GM21381 (cell line): ENCODE data around the gene CSTB.

Source experiments
- ATAC-seq: cut with Tn5 transposase; IDR thresholded peaks from one replicate; pipeline ENCODE4 v1.9.1; 2021; ENCODE audit warnings: mild to moderate bottlenecking, moderate library complexity; ENCODE audit not compliant: unreplicated experiment

CSTB gene

DNA sequence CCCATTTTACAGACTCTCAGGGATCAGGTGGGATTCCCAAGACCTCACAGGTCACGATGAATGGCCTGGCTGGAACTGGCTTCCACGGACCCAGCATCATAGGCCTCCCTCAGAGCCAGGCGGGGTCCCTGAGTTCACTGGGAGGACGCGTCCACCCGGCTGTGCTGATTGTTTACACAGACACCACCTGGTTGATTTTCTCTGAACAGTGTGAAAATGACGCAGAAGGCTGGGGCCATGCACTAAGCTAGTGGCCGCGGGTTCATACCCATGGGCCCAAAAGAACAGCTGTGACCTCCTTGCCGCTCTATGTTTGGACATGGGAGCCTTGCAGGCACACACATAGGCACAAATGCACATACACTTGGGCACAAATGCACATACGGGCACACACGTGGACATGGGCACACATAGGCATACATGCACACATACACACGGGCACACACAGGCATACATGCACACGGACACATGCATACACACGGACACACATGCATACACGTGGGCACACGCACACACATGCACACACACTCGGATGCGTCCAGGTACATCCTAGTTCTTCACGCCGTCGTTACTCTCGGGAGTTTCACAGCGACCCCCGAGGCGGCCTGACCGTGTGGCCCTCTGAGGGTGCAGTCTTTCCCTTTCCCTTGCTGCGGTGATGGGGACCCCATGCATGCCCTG, 23.2 kb downstream of the CSTB start:
- ATAC-seq, result no peak

DNA sequence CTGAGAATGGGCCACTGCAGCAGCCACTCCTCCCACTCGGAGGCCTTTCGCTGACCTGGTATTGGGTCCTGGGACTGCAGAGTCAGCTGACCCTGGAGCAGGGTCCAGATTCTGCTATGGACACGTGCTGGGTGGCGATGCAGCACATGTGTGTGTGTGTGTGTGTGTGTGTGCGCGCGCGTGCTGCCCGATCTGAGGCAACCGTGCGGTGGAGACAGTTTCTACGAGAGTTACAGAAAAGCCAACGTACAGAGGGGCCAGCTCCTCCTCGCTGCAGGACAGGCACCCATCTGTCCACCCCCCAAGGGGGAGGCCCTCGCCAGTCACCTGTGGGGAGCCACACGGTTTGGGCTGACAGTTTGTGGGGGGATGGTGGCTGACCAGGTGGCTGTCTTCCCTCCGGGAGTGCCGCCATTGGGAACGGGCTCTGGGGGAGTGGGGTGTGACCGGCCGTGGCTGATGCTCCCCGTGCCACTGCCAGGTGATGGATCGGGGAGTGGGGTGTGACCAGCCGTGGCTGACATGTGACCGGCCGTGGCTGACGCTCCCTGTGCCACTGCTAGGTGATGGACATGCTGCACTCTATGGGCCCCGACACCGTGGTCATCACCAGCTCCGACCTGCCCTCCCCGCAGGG, 24.0 kb downstream of the CSTB start:
- no peak for ATAC-seq

GRCh38 chr21:43750339-43751033, 25.6 kb downstream of the CSTB start:
- ATAC-seq, result no peak

DNA sequence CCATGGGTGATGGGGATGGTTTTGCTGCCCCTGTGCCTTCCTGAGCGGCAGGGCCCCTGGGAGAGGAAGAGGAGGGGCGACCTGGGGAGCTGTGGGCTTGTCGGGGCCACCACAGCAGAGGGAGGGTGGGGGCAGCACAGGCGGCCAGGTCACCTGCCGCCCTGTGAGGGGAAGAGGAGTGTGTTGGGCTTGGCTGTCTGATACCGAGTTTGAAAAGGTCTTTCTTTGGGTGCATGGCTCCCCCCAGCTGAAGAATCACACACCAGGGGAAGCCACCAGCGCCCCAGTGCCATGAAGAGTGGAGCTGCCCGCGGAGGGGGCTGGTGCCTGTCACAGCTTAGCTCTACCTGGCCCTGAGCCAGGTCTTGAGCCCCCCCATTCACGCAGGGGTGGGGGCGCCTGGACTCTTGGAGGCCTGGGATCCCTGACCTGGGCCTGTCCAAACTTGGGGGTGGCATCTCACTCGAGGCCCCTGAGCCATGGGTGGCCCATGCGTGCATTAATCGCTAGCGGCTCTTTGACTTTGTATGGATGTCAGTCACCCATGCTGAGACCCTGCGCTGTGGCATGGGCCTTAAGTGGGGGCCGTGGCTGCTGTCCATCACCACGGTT, 26.4 kb downstream of the CSTB start:
- no peak for ATAC-seq

GRCh38 chr21:43748622-43749021, 27.5 kb downstream of the CSTB start:
- no peak for ATAC-seq

GRCh38 chr21:43745772-43746517, 30.2 kb downstream of the CSTB start:
- ATAC-seq, result no peak

GRCh38 chr21:43744725-43745124, 31.4 kb downstream of the CSTB start:
- ATAC-seq, result no peak

GRCh38 chr21:43743947-43744346, 32.2 kb downstream of the CSTB start:
- no peak for ATAC-seq

- no peak for ATAC-seq
These were observed 34.5 kb downstream of the CSTB start for GRCh38 chr21:43741423-43742096.

GRCh38 chr21:43740497-43741156, 35.5 kb downstream of the CSTB start:
- no peak for ATAC-seq

DNA sequence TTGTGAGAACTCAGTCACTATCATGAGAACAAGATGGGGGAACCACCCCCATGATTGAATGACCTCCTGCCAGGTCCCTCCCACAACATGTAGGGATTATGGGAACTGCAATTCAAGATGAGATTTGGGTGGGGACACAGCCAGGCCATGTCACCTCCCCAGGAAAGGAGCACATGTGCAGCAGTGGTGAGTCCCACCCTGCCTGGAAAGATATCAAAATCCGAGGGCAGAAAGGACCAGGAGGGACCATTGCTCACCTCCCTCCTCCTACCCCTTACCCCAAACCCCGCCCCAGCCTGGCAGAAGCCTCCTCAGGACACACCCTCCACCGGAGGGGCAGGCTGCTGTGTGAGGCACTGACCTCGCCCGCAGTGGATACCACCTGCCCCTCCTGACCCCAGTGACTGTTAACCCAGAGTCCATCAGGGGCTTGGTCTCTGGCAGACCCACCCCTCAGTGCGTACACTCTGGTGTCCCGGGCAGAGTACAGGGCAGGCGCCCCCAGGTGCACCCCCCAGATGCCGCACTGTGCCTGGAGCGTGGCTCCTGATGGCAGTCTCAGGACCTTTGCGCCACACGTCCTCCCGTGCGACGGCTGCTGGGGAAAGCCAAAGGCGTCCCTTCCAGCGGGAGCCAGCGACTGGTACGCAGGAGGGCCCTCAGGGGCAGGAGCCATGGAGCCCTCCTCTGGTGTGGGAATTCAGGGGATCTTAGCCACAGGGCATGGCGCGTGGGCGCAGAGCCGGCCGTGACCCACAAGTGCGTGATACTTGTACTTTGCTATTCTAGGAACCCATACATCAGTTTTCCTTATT, 36.3 kb downstream of the CSTB start:
- ATAC-seq, result no peak

GRCh38 chr21:43737158-43737950, 38.8 kb downstream of the CSTB start:
- ATAC-seq, result no peak

- ATAC-seq, result no peak
These were observed 39.8 kb downstream of the CSTB start for GRCh38 chr21:43736224-43736883.

GRCh38 chr21:43735236-43736091, 40.6 kb downstream of the CSTB start:
- no peak for ATAC-seq

- no peak for ATAC-seq
These were observed 41.2 kb downstream of the CSTB start for GRCh38 chr21:43734928-43735229.

- ATAC-seq, result no peak
These were observed 41.8 kb downstream of the CSTB start for GRCh38 chr21:43734131-43734927.
